SU-DHL-6 (cell line): ENCODE results near the gene RIBC2.

Experiments
- EZH2phosphoT487 ChIP-seq: fragments of 200-600 bp; sonication (generic), shearing (Covaris generic); conservative IDR thresholded peaks from 2 replicates; pipeline ENCODE4 v1.6.1; 2018; ENCODE audit warnings: mild to moderate bottlenecking, antibody characterized with exemption, low read length, moderate library complexity, mixed read lengths
- TF ChIP-seq, protein P1 (sequence below): fragments of 200-600 bp; sonication (generic); IDR thresholded peaks from one replicate; pipeline ENCODE4 v1.5.1; 2017; ENCODE audit warnings: antibody characterized with exemption, mild to moderate bottlenecking, low read length, moderate library complexity; ENCODE audit not compliant: insufficient read depth, poor library complexity, severe bottlenecking

DNA sequence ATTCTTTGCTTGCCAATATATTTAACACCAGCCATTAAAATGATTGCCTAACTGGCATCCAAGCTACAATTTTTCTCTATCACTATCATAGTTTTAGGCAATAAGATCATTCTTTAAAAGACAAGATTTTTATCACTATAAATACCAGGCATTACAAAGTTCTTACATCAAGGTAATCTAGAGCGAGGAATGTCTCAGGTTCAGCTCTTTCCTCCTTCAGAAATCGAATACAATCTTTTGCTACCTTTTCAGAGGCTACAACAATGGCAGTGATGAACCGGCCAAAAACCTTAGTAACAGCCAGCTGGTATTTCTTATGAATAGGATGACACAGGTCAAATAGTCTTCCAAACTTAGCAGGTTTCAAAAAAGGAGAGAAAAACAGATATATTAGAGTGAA is 23.9 kb upstream of the RIBC2 start:
- TF ChIP-seq, protein P1, sequence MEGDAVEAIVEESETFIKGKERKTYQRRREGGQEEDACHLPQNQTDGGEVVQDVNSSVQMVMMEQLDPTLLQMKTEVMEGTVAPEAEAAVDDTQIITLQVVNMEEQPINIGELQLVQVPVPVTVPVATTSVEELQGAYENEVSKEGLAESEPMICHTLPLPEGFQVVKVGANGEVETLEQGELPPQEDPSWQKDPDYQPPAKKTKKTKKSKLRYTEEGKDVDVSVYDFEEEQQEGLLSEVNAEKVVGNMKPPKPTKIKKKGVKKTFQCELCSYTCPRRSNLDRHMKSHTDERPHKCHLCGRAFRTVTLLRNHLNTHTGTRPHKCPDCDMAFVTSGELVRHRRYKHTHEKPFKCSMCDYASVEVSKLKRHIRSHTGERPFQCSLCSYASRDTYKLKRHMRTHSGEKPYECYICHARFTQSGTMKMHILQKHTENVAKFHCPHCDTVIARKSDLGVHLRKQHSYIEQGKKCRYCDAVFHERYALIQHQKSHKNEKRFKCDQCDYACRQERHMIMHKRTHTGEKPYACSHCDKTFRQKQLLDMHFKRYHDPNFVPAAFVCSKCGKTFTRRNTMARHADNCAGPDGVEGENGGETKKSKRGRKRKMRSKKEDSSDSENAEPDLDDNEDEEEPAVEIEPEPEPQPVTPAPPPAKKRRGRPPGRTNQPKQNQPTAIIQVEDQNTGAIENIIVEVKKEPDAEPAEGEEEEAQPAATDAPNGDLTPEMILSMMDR, result no peak
- no peak for TF ChIP-seq EZH2phosphoT487
